Colonic mucosa (tissue), 4 donors: ENCODE results near the gene DOCK10. TPM values are rescaled to one million over a fixed set of nuclear protein-coding genes. Genes with fewer than 3 reads are reported as not detected.
"Not testable (repeated sequence)": the region's sequence is repeated elsewhere in the genome, so short reads cannot be mapped to it uniquely, and the experiment has no call there.

ENCODE experiments used
- DNase-seq: peaks from one replicate; pipeline ENCODE4 v3.0.0-alpha.2; 2020
- H3K27ac ChIP-seq: fragments of 200-600 bp; one replicate; pipeline ENCODE4 v1.8.0; 2021
- H3K27me3 ChIP-seq: fragments of 200-600 bp; one replicate; pipeline ENCODE4 v1.8.0; 2021
- H3K36me3 ChIP-seq: fragments of 200-600 bp; one replicate; pipeline ENCODE4 v1.8.0; 2021
- H3K4me1 ChIP-seq: fragments of 200-600 bp; one replicate; pipeline ENCODE4 v1.8.0; 2021; ENCODE audit warnings: mild to moderate bottlenecking
- H3K4me3 ChIP-seq: fragments of 200-600 bp; one replicate; pipeline ENCODE4 v1.8.0; 2021
- H3K9ac ChIP-seq, 2 donors: one replicate each; pipeline ENCODE4 v1.7.0; 2013; ENCODE audit warnings: control low read depth in 2 of 2, low read depth in 2 of 2, low read length in 2 of 2
- H3K9me3 ChIP-seq: fragments of 200-600 bp; one replicate; pipeline ENCODE4 v1.8.0; 2021
- intact Hi-C: fragments of 100-400 bp; cut with DNase I; formaldehyde crosslinking; loops from one replicate; pipeline ENCODE4 v1.14.1; 2022
- total RNA-seq, 2 donors: library from RNA; stranded (reverse); fragmentation: NEBNext Ultra II Directional in 1 of 2; extraction: Animal tissue kit (Norgen Biotek cat#: 25700) in 1 of 2; gene quantifications; one replicate each; pipeline ENCODE4 v1.2.1, GENCODE V29; 2021
- TF ChIP-seq, protein P1 (sequence below): fragments of 200-600 bp; IDR thresholded peaks from one replicate; pipeline ENCODE4 v1.8.0; 2022; ENCODE audit warnings: antibody characterized with exemption, mild to moderate bottlenecking
- donor health status: healthy.
- donor health status: DM: no; HTN: no; CAD: no.
- donor health status: DM: no; HTN: no; CAD: no.

The DOCK10 gene
- total RNA-seq, 2 donors from 2014 or later, result 13.5 to 17.4 TPM

DNA sequence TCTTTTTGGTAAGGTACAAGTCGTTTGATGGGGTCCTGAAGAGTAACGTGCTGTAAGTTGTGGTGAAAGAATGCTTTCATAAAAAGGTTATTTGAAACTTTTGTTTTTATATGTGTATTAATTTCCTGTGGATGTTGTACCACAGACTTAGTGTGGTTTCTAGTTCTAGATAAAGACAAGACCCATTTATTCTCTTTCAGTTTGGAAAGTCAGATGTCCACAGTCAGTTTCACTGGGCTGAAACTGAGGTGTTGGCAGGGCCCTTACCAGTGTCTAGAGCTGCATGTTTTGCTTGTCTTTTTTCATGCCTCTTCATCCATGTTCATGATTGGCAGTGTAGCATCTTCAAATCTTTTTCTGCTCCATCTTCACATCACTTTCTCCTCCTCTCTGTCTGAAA lies 22.1 kb upstream of the DOCK10 start:
- H3K36me3 ChIP-seq, result no peaks in the 10 kb centered on the region
- H3K4me3 ChIP-seq, result no peak overlapping the region
- intact Hi-C loops, result no loop called here
- H3K9me3 ChIP-seq, result no peaks in the 10 kb centered on the region
- no peak for DNase-seq
- no peaks in the 10 kb centered on the region for H3K4me1 ChIP-seq
- TF ChIP-seq, protein P1, sequence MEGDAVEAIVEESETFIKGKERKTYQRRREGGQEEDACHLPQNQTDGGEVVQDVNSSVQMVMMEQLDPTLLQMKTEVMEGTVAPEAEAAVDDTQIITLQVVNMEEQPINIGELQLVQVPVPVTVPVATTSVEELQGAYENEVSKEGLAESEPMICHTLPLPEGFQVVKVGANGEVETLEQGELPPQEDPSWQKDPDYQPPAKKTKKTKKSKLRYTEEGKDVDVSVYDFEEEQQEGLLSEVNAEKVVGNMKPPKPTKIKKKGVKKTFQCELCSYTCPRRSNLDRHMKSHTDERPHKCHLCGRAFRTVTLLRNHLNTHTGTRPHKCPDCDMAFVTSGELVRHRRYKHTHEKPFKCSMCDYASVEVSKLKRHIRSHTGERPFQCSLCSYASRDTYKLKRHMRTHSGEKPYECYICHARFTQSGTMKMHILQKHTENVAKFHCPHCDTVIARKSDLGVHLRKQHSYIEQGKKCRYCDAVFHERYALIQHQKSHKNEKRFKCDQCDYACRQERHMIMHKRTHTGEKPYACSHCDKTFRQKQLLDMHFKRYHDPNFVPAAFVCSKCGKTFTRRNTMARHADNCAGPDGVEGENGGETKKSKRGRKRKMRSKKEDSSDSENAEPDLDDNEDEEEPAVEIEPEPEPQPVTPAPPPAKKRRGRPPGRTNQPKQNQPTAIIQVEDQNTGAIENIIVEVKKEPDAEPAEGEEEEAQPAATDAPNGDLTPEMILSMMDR, result no peak
- no peak overlapping the region for H3K9ac ChIP-seq
- H3K27me3 ChIP-seq, result no peaks in the 10 kb centered on the region
- no peak overlapping the region for H3K27ac ChIP-seq

DNA sequence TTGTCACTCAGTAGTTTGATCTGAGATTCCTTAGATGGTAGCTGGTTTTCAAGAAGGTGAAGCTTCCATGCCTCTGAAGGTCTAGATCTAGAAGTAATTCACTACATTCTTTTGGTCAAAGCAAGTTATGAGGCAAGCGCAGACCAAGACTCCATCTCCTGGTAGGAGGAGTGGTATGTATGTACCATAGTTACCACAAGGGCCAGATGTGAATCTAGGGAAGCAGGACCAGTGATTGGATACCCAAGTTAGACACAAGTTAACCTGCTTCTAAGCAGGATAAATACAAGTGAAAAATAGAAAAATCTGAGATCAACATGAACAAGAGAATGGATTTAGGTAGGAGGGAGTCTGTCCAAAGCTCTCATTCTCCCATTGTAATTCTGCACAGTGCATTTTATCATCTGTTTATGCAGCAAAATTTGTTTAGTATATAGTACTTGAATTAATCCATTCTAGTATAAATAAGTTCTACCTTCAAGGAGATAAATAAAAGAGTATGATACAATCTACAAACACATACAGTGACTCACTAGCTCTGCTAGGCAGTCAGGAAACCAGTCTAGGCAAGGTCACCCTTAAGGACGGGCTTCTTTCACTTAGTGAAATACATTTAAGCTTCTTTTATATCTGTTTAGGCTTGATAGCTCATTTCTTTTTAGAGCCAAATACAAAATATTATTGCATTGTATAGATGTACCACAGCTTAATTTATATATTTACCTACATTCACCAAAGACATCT lies 14.2 kb upstream of the DOCK10 start:
- Histone ChIP-seq H3K4me1 (no peaks in the 10 kb centered on the region), H3K9me3 (no peaks in the 10 kb centered on the region), H3K27ac (no peak overlapping the region), H3K9ac (no peak overlapping the region), H3K4me3 (no peak overlapping the region), H3K27me3 (no peaks in the 10 kb centered on the region), H3K36me3 (no peaks in the 10 kb centered on the region)
- no peak for DNase-seq
- TF ChIP-seq, protein P1, result no peak
- intact Hi-C loops, result no loop called here

DNA sequence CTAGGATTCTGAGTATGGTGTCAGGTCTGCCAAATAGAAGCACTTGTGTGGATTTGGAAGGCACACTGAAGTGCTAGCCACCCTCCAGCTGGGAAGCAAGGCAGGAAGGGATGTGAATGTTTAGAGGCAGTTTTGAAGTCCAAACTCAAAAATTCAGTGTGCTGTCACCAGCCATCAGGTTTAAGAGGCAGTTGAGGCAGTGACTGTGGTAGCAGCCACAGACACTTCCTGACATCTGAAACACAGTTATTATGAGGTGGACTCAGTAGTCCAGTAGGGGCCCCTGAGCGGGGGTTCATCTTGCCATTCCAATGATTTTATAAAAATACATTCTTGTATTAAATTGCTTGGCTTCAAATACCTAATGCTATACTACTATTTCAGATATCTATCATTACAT lies 13.4 kb upstream of the DOCK10 start:
- no peak overlapping the region for H3K27ac ChIP-seq
- no peaks in the 10 kb centered on the region for H3K36me3 ChIP-seq

DNA sequence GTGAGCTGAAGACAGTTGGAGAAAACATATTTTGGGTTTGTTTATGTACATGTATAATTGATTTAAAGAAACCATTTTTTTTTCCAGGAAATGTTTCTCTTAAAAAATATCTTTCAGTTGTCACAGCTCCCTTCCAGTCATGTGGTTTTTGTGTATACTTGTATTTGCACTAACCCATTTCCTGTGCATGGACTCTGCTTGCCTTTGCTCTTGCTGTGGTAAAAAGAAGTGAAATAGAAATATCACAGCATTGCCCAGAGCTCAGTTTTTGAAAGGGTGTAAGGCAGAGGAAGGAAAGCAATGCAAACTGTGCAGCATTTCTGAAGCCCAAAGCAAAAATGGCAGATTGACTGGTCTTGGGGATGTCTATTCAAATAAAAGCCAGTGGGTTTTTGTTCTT lies 10.4 kb upstream of the DOCK10 start:
- Histone ChIP-seq H3K27ac (no peak overlapping the region), H3K4me1 (no peaks in the 10 kb centered on the region)

More for the DNA sequence above, 13.4 kb upstream of the DOCK10 start:
- TF ChIP-seq, protein P1, result no peak
- no peak overlapping the region for H3K4me3 ChIP-seq
- intact Hi-C loops, result no loop called here
- no peak for DNase-seq
- H3K9ac ChIP-seq, result no peak overlapping the region
- no peaks in the 10 kb centered on the region for H3K4me1 ChIP-seq
- no peaks in the 10 kb centered on the region for H3K9me3 ChIP-seq
- H3K27me3 ChIP-seq, result no peaks in the 10 kb centered on the region

DNA sequence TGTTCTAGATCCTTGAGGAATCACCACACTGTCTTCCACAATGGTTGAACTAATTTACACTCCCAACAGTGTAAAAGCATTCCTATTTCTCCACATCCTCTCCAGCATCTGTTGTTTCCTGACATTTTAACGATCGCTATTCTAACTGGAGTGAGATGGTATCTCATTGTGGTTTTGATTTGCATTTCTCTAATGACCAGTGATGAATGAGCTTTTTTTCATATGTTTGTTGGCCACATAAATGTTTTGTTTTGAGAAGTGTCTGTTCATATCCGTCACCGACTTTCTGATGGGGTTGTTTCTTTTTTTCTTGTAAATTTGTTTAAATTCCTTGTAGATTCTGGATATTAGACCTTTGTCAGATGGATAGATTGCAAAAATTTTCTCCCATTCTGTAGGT lies 5.2 kb upstream of the DOCK10 start:
- H3K36me3 ChIP-seq, H3K27ac ChIP-seq, H3K4me1 ChIP-seq, H3K27me3 ChIP-seq, DNase-seq, H3K9me3 ChIP-seq, intact Hi-C loops, H3K4me3 ChIP-seq, H3K9ac ChIP-seq: not testable (repeated sequence)

More for the DNA sequence above, 10.4 kb upstream of the DOCK10 start:
- Histone ChIP-seq H3K9me3 (no peaks in the 10 kb centered on the region), H3K9ac (no peak overlapping the region), H3K27me3 (no peaks in the 10 kb centered on the region), H3K36me3 (no peaks in the 10 kb centered on the region), H3K4me3 (no peak overlapping the region)
- TF ChIP-seq, protein P1, result no peak
- no peak for DNase-seq
- intact Hi-C loops, result no loop called here

DNA sequence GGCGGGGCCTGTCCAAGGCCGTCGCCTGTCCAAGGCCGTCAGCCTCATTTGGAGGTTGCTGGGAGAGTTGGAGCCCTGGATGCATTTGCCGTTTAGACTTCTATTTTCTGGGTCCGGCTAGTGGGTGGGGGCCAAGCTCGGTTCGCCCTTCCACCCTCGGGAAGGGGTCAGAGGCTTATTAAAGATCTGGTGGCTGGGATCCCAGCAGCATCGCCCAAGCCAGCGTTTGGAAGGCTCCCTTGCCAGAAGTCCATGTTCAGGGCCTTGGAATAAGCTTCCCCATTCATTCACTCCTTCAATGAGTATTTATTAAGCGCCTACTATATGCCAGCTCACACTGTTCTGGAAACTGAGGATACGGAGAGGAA lies 516 bp upstream of the DOCK10 start:
- peaks cover 2% of the 10 kb centered on the region for H3K4me1 ChIP-seq
- no peaks in the 10 kb centered on the region for H3K9me3 ChIP-seq
- no peak overlapping the region for H3K27ac ChIP-seq
- no peaks in the 10 kb centered on the region for H3K27me3 ChIP-seq
- peak overlapping the region; percentile 83 for H3K4me3 ChIP-seq
- intact Hi-C loops, result no loop called here
- H3K9ac ChIP-seq, result no peak overlapping the region
- TF ChIP-seq, protein P1, result no peak
- no peaks in the 10 kb centered on the region for H3K36me3 ChIP-seq
- no peak for DNase-seq
